HG02884 (cell line): ENCODE data around the gene BLID.

ENCODE experiments used
- ATAC-seq: cut with Tn5 transposase; IDR thresholded peaks from one replicate; pipeline ENCODE4 v1.9.1; 2021; ENCODE audit warnings: mild to moderate bottlenecking, moderate library complexity; ENCODE audit not compliant: unreplicated experiment

Gene BLID

DNA sequence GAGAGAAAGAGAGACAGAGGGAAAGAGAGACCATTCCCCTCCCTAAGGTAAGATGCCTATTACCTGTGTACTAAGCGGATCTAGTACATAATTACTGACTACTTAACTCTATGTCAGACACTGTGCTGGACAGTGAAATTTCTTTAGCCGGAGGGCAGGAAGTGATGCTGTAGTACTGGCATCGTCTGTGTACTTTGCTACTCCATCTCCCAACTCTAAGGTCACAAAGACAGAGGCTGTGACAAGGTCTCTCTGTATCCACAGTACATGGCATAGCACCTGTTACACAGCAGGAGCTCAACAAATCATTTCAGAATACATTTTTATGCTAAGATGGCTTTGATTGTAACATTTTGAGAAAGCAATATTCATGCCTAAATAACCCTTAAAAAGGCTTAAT, 9.0 kb downstream of the BLID start:
- no peak for ATAC-seq

DNA sequence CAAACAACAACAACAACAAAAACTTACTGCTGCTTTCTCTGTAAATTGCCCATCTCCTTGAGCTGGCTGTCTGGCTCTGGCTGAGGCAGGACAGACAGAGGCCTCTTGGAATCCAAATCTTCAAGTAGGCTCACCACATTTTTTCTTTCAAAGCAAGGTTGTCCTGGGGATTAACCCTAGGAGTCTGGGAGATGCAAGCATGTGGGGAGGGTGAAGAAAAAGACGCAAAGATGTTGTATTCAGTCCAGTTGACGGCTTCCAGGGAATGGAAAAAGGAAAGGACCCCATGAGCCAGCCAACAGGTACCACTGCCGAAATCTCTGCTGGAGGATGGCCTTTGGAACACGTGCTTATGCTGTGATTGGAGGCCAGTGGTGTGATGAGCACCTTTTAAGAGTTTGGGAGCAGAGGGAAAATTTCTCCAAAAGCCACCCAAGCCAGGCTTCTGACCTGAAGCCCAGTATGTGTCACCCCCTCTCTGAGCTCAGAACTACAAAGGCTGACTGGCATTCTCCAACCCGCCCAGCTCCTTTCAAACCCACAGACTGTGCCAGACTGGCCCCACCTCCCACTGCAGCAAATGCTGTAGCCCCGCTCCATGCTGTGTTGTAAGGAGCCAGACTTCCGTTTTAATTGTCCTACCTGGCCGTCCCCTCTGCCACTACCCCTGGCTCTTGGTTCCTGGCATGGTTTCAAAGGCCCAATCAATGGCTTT, 10.8 kb downstream of the BLID start:
- no peak for ATAC-seq

DNA sequence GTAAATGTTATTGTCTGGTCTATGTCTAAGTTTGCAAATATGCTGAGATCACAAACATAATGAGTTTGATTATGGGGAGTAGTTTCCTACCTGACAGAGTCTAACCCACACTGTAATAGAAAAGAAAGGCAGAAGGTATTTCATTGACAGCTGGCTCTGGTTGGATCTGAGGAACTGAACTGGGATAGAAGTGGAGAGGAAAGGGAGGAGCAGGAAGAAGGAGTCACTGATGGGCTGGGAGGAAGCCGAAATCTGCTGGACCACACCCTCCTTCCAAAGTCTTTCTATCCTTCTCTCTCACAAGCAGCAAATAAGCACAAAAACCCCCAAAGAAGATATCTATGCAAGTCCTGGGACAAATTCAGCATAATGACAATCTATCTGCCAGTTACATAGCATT, 11.7 kb downstream of the BLID start:
- no peak for ATAC-seq

DNA sequence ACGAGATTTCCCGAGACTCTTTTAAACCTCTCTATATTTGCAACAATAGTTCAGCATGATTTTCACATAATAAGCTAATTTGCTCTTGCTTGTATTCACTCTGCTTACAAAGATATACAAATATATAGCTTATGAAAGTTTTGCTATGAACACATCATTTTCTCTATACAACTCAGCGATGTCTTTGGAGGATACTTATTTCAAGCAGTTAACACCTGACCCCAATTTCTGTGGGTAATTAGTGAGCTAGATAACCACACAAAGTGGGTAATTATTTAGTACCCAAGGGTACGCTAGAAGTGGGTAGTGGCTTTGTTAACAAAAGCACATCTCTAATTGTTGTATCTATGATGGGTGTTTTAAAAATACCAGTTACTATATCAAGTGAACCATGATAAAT, 12.3 kb downstream of the BLID start:
- no peak for ATAC-seq

DNA sequence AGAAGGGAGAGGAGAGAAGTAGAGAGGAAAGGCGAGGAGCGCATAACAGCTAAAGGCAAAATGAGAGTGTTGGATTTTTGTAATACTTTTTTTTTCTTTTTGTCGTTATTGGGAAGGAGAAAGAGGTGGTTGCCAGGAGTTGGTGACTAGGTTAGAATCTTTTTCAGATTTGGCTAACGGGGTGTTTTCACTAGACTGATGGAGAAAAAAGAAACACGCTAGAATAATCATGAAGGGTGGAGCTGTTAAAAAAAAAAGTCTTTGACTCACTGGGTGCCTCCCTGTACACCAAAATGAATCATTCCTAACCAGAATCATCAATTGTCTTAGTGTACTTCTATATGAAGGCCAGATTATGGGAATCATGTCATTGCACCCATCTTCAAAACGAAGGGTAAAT, 12.7 kb downstream of the BLID start:
- ATAC-seq = no peak

DNA sequence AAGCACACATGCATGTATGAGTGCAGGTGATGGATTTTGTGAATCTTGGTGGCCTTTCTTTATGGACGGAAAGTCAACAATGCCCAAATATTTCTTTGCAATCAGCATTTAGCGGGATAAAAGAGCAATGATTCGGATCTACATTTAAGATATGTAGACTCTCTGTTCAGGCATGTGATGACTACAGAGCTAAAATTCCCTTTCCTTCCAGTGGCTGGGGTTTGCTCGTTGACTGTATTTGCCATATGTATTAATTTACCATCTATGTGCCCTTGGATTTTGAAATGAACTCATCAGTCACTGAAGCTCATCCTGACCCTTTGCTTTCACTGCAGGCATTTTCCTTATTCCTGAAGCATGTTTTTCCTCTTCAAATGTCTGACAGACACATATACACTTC, 13.6 kb downstream of the BLID start:
- ATAC-seq = no peak

DNA sequence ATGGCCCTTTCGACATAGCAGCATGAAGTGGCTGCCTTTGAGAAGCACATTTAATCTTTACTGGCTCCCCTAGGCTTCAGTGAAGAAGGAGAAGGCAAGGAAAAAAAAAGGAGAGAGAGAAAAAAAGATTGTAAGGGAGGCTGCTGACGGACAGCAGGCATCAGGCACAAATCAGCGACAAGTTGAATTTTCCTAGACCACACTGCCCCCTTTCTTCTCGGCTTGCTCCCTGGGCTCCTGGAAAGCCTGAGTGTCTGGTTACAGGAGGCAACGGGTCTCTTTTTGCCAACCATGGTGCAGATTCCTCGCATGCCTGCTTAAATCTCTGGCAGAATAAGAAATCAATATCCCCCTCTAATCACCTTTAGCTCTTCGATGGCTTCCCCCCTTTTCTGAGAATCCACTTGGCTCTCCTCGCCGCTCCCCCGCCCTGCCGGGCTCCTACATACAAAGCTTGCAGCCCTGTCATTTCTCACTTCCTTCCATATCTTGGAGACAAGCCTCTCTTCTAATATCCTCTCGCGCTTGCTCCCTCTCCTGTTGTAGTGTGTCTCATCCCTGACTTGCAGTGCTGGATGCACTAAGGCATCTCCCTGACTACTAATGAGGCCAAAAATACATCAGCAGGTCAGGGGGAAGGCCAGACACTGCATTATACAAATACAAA, 14.3 kb downstream of the BLID start:
- no peak for ATAC-seq

DNA sequence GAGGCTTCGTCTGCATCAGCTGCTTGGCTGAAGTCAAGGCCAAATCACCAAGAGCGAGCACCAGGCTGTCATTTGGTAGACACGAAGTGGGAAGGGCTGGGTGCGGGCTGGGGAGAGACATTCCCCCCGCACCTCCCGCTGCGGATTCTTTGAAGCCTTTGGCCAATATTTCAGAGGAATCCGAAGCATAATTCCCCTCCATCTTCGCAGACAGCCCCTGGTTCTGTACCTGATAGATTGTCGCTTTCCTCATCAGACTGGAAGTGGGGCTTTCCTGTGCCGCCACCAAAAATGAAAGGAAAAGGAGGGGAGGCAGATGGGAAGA, 15.3 kb downstream of the BLID start:
- no peak for ATAC-seq

DNA sequence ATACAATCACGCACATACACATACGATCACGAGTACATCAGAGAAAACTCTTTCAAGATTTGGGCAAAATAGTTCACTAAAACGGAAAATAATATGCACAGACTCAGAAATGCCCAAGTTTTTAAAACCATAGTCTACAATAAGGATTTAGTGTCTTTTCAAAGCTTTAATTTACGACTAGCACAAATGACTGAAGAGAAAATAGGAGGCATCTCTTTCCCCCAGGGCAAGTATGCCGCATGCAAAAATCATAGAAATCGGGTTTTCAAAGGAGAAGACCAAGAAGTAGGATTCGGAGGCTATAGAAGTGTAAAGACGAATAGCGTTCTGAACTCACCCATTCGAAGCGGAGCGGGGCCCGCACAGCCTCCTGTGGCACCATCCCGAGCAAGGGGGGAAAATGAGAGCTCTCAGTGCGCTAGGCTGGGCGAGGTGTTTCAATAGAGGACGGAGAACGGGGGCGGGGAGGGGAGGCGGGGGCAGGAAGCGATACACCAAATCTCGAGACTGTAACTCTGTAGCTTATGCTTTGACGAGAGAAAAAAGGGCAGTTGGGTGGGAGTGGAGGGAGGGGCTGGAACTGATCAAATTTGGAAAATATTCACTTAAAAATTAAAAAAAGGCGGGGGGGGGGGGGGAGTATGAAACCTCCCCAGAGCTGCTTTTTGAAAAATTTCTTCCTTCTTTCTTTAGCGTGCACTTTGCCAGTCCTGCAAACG, 15.8 kb downstream of the BLID start:
- ATAC-seq = no peak

DNA sequence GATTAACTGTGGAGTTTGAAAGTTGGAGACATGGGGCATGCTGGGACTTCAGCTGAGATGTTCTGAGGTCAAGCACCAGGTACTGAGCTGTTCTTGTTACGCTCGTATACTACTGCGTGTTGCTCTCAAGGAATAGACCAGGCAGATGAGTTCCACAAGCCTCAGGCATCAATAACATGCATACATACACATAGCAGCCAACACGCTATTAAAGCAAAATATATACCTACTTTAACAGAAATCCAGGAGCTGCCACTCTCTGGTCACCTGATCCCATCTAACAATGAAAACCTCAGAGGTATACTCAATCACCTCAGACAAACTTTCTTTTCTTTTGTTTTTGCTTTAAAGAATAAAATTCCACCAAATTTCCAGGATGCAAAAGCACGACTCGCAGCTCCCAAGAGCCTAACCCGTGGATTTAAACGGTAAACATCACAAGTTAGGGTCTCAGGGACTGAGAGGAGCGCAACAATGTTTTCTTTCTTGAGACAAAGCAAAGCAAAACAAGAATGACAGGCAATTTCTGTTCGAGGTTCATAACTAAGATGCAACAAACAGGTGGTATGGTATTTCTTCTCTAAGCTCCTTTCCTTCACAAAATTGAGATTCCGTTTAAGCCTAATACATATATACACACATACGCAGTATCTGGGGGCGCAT, 16.5 kb downstream of the BLID start:
- no peak for ATAC-seq

DNA sequence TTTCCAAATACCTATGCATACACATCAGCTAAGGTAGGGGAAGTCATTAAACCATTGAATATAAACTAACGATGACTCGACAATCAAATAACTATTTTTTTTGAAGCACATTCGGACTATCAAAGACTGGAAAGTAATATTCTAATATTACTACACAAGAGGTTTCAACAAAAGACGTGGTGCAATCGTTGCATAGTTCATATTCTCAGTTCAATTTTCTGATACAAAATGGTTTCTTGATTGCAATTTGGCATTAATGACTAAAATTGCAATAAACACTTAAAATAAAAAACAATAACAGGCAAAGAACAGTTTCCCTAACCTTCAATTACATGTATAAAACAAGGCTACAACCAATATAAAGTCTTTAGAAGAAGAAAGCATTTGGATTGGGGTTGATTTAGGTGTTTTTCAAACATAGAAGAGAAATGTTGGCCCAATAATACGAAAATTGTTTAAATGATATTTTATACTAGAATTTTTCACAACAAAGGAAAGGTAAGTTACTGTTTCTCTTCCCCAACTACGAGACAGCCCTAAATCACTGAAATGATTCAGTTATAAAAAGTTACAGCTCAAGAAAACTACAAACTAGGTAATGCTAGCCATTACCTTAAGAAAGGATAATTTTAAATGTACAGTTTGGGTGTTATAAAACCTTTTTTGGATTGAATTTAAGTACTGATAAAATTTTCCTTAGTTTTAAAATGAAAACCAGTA, 17.6 kb downstream of the BLID start:
- ATAC-seq = no peak

DNA sequence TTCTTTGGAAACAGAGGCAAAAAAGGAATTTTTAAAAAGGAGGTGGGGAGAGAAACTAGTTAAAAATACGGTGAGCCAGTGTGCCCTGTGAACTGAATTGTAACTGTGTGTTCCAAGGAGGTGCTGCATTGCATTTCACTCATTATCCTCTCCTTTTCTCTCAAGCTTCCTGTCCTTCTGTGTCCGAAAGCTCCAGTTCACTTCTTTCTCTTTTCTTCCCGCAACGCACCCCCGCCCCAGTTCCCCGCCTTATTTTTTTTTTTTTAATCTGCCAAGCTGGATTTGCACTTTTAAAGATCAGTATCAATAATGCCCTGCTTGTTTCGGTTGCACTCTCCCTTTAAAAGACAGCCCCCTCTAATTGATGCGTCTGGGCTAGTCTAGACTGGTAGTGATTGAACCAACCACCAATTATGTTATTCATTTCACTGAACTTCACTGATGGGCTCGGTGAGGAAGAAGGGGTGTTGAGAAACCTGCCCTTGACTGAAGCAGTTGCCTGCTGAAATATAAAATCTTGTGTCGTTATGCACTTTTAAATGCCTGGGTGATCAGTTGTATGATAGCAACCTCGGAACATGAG, 18.5 kb downstream of the BLID start:
- ATAC-seq = no peak

DNA sequence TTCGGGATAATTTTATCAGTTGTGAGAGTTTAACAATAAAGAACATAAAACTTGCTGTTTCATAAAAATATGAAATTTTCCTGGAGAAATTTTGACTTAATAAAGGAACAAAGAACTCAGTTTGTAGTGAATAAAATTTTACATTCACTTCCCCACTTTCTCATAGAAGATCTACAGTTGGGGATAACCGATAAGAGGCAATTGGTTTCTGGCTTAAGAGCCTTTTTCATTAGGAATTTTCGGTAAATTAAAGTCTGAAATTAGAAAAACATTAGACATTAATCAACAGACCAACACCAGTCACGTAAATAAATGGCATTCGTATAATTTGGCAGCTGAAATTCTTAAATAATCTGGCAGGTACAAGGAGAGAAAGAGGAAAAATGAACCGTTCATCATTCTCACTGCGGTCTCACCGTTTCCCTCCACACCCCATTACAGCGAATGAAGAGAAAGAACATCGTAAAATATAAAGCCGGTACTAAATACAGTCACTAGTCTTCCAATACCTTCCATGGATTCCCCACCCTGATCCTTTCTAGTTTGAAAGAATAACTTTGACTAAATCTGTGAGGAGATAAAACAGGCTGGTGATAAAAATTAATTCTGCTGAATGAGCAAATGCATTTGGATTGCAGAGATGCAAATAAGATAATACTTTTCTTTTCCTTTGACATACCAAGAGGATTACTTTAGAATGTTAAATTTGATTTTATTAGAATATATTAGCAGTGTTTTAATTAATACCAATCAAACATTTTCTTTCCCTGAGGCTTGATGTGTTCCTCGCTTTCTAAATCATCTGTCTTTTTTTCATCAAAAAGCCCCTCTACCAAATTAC, 19.5 kb downstream of the BLID start:
- no peak for ATAC-seq

DNA sequence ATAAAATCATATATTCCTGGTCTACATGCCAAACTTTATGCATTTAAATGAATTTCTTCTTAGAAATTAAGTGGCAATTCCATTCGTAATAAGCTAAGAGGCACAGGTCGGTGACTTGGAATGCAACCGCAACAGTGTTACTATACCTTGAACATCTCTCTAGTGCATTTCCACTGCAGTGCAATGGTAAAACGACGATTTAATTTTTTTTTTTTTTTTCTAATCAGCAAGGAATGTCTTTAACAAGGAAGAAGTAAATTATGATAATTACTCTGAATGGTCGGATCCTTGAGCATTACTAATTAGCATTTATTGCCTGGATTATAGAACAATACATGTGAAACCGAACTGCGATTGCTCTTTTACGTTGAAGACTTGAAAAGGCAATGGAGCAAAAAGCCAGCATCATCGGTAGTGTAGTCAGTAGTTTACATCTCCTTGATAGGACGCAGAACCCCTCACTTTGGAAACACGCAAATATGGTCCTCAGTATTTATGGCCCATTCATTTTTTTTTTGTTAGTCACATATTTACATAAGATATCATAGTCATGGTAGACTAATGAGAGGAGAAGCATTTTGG, 20.2 kb downstream of the BLID start:
- no peak for ATAC-seq

DNA sequence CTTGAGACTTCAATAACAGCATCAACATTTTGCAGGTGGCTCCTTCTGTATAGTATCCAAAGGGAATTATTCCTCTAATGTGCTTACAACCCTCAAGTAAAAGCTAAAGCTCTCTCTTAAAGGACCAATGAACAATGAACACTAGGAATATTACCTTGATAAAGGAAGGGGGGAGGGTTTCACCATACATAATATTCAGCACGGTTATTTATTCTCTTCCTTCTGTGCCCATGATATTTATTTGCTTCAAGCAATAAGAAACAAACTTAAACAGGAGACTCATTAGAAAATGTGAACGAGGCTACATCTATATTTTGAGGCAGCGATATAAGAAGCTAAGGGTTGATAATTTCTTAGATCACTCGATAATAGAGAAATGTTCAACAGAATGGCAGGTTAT, 21.2 kb downstream of the BLID start:
- ATAC-seq = no peak

DNA sequence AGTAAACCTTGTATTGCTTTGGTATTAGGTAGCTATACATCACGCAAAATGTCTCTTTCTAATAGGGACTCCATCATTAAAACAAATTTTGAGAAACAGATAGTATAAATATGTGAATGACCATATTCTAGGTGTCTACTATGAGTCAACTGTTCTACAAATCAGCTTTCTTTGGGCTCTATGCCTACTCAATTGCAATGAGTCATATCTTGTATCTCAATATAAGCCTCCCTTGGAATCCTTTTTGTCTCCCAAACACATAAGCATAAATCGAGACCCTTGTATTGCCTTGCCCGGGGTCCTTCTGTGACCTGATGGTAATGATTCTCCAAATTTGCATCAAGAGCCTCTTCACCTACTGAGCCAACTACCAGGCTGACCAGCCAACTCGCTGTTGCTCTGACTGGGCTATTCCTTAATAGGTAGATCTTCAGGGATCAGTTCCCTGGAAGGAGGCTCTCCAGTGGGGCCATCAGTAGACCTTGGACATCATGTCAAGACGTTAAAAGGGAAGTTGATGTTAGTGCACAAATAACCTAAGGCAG, 22.2 kb downstream of the BLID start:
- no peak for ATAC-seq

DNA sequence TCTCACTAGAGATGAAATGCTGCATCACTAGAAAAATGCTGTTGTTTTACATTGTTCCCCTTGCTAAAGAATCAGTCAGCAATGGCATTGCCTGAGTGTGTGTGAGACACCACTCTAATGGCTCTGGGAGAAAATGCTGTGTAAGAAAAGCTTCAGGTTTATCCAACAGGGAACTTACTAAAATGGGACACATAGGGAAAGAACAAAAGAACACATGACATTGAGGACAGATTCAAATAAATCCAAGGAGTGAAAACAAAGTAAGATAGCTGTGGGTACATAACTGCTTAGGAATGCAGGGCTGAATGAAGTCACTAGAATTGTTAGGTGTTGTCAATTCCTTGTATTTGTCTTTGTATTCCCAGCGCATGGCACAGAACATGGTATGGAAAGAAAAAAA, 24.2 kb downstream of the BLID start:
- no peak for ATAC-seq

DNA sequence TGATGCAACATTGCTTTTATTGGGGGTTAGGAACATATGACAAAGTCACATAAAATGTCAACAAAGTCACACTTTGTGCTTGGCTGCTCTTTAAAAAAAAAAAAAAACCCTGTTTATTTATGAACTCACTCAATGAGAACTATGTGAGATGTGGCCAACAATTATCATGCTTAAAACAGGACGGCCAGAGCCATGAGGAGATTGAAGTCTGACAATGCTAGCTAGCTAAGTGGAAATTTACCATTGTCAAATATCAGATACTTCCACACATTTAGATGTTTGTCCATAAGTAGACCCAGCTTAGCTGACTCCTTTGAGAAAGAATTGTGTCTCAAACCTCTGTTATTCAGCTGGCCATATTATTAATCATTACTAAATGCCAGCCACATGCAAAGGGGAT, 26.9 kb downstream of the BLID start:
- no peak for ATAC-seq

DNA sequence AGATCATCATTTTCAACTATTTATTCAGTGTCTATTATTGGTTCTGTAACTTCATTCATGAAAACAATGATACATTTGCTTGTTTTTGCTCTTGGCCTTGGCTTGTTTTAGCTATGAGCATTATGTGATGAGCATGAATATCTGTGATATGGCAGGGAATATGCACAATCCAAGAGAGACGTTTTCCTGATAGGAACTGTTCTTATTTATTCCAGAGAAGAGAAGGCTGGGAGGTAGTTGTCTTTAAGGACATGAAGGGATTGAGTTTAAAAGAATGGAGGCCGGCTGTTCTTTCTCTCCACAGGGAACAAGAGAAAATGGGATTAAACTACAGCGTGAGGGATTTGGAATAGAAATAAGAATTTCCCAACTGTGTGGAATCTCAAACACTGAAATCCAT, 30.3 kb downstream of the BLID start:
- no peak for ATAC-seq
